ENCODE data around the gene TTPAL. TPM values are rescaled to one million over a fixed set of nuclear protein-coding genes. Genes with fewer than 3 reads are reported as not detected.

Gene TTPAL
- total RNA-seq, 4 donors from 2014 or later, result 9.6 to 18.2 (median 13.0) TPM

DNA sequence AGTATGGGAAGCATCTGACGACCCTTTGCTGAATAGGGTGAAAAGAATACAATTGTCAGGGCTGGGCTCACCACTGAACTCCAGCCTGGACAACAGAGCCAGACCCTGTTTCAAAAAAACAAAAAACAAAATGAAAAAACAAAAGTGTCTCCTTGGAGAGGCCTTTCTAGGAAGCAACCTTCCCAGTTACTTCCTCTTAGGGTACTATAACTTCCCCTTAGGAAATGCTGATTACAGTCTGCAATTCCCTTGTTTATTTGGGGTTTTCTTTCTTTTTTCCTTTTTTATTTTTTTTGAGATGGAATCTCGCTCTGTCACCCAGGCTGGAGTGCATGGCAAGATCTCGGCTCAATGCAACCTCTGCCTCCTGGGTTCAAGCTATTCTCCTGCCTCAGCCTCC lies 20.5 kb upstream of the TTPAL start:
- Histone ChIP-seq H3K27me3 (no peaks in the 10 kb centered on the region), H3K27ac (replicated peaks in 1 of 4) (no peak overlapping the region), H3K9me3 (no peaks in the 10 kb centered on the region), H3K36me3 (no peaks in the 10 kb centered on the region), H3K4me3 (no peak overlapping the region), H3K4me1 (peaks cover 0 to 4% (median 0%) of the 10 kb centered on the region in 4 donors)
- intact Hi-C loops (cut with DNase I), result no loop called here
- WGBS, result 57% methylated on average over 3 of the region's 3 CpGs
- TF ChIP-seq POLR2A (IDR thresholded peaks at IDR 0.05; ENCODE audit: low read depth) (no peak), POLR2AphosphoS5 (IDR thresholded peaks at IDR 0.05) (no peak), EP300 (IDR thresholded peaks at IDR 0.05) (no peak)
- TF ChIP-seq, protein P1, sequence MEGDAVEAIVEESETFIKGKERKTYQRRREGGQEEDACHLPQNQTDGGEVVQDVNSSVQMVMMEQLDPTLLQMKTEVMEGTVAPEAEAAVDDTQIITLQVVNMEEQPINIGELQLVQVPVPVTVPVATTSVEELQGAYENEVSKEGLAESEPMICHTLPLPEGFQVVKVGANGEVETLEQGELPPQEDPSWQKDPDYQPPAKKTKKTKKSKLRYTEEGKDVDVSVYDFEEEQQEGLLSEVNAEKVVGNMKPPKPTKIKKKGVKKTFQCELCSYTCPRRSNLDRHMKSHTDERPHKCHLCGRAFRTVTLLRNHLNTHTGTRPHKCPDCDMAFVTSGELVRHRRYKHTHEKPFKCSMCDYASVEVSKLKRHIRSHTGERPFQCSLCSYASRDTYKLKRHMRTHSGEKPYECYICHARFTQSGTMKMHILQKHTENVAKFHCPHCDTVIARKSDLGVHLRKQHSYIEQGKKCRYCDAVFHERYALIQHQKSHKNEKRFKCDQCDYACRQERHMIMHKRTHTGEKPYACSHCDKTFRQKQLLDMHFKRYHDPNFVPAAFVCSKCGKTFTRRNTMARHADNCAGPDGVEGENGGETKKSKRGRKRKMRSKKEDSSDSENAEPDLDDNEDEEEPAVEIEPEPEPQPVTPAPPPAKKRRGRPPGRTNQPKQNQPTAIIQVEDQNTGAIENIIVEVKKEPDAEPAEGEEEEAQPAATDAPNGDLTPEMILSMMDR (IDR thresholded peaks at IDR 0.05), result no peak
- no peak for DNase-seq (ENCODE audit: extremely low spot score)

DNA sequence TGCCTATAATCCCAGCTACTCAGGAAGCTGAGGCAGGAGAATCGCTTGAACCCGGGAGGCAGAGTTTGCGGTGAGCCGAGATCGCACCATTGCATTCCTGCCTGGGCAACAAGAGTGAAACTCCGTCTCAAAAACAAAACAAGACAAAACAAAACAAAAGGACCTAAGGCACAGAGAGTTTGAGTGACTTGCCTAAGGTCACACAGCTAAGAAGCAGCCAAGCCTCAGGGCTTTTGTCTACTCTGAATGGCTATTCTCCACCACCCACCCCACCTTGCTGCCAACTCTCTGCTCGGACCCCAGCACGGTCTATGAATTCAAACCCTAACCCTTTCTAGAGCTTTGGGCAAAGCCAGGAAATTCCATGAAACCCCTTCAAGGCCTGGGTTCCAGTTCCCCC lies 19.1 kb upstream of the TTPAL start:
- H3K4me3 ChIP-seq, result no peak overlapping the region
- H3K9me3 ChIP-seq, result no peaks in the 10 kb centered on the region
- WGBS, result 86% methylated on average over 8 of the region's 8 CpGs
- no peaks in the 10 kb centered on the region for H3K27me3 ChIP-seq
- intact Hi-C loops (cut with DNase I), result no loop called here
- no peaks in the 10 kb centered on the region for H3K36me3 ChIP-seq
- no peaks in the 10 kb centered on the region for H3K4me1 ChIP-seq
- no peak for TF ChIP-seq POLR2A (IDR thresholded peaks at IDR 0.05; ENCODE audit: low read depth)
- TF ChIP-seq, protein P1 (IDR thresholded peaks at IDR 0.05), result no peak
- no peak for TF ChIP-seq EP300 (IDR thresholded peaks at IDR 0.05)
- TF ChIP-seq POLR2AphosphoS5 (IDR thresholded peaks at IDR 0.05), result no peak
- no peak overlapping the region for H3K27ac ChIP-seq (replicated peaks in 1 of 4)
- no peak for DNase-seq (ENCODE audit: extremely low spot score)

DNA sequence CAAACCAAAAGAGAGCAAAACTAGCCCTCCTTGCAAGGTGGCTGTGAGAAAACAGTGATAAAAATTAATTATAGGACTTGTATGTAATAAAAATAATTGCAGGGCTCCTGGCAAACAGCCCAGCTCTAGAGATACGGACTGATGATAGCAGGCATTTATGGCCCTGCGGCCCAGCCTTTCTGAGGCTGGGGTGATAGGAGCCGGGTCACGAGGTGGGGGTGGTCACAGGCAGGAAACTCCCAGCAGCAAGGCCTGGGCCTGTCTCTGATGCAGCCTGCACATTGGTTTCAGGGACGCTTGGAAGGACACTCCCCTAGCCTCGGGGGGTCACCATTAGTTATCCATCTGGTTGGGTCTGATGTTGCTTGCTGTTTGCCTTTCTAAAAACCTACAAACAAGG lies 18.7 kb upstream of the TTPAL start:
- no peaks in the 10 kb centered on the region for H3K27me3 ChIP-seq
- intact Hi-C loops (cut with DNase I), result no loop called here
- DNase-seq (ENCODE audit: extremely low spot score), result no peak
- H3K27ac ChIP-seq (replicated peaks in 1 of 4), result no peak overlapping the region
- no peak overlapping the region for H3K4me3 ChIP-seq
- no peak for TF ChIP-seq POLR2A (IDR thresholded peaks at IDR 0.05; ENCODE audit: low read depth)
- TF ChIP-seq, protein P1 (IDR thresholded peaks at IDR 0.05), result no peak
- TF ChIP-seq POLR2AphosphoS5 (IDR thresholded peaks at IDR 0.05), result no peak
- TF ChIP-seq EP300 (IDR thresholded peaks at IDR 0.05), result no peak
- H3K36me3 ChIP-seq, result no peaks in the 10 kb centered on the region
- H3K4me1 ChIP-seq, result no peaks in the 10 kb centered on the region
- H3K9me3 ChIP-seq, result no peaks in the 10 kb centered on the region
- 73% methylated on average over 5 of the region's 6 CpGs for WGBS

DNA sequence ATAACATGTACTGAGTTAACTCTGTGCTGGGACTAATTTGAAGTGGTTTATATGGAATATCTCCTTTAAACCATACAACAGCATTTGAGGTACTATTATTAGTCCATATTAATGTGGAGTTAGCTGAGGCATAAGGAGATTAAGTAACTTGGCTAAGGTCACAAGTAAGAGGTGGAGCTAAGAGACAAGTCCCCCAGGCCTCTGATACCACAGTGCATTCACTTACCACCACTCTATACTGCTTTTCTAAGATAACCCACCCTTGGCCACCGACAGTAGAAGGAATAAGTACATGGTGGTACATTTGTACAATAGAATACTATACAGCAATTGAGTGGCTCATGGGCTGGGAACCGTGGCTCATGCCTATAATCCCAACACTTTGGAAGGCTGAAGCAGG lies 16.4 kb upstream of the TTPAL start:
- H3K4me1 ChIP-seq, result no peaks in the 10 kb centered on the region
- intact Hi-C loops (cut with DNase I), result no loop called here
- H3K9me3 ChIP-seq, result no peaks in the 10 kb centered on the region
- DNase-seq (ENCODE audit: extremely low spot score), result no peak
- no peaks in the 10 kb centered on the region for H3K36me3 ChIP-seq
- WGBS, result 86% methylated on average over 2 of the region's 2 CpGs
- no peak overlapping the region for H3K4me3 ChIP-seq
- H3K27ac ChIP-seq (replicated peaks in 1 of 4), result no peak overlapping the region
- no peaks in the 10 kb centered on the region for H3K27me3 ChIP-seq
- no peak for TF ChIP-seq POLR2AphosphoS5 (IDR thresholded peaks at IDR 0.05)
- TF ChIP-seq POLR2A (IDR thresholded peaks at IDR 0.05; ENCODE audit: low read depth), result no peak
- TF ChIP-seq EP300 (IDR thresholded peaks at IDR 0.05), result no peak
- TF ChIP-seq, protein P1 (IDR thresholded peaks at IDR 0.05), result no peak

DNA sequence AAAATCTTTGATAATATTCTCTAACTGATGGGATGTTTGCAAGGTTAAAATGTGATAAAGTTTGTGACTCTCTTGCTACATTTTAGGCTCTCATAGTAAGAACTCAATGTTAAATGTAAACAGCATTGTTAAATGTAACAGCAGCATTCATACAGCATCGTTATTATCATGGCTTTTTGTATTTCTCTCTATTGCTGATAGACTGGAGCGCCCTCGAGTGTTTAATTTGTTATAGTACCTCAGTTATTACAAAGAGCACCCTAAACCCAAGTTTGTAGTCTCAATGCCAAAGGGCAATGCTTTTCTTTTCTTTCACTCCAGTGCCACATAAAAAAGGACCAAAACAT lies 14.9 kb upstream of the TTPAL start:
- intact Hi-C loops (cut with DNase I), result loop anchor here (5.0 kb wide), 1 partner anchor 68 kb away; no protein-coding TSS in a partner anchor
- H3K4me1 ChIP-seq, result no peaks in the 10 kb centered on the region

More for the DNA sequence above, 14.9 kb upstream of the TTPAL start:
- Histone ChIP-seq H3K27me3 (no peaks in the 10 kb centered on the region), H3K27ac (replicated peaks in 1 of 4) (no peak overlapping the region), H3K9me3 (no peaks in the 10 kb centered on the region), H3K4me3 (no peak overlapping the region), H3K36me3 (no peaks in the 10 kb centered on the region)
- TF ChIP-seq, protein P1 (IDR thresholded peaks at IDR 0.05), result peak; percentile 7 to 28 (median 24)
- no peak for TF ChIP-seq POLR2A (IDR thresholded peaks at IDR 0.05; ENCODE audit: low read depth)
- TF ChIP-seq EP300 (IDR thresholded peaks at IDR 0.05), result no peak
- no peak for TF ChIP-seq POLR2AphosphoS5 (IDR thresholded peaks at IDR 0.05)
- no peak for DNase-seq (ENCODE audit: extremely low spot score)
- WGBS, result 33% methylated on average over 3 of the region's 3 CpGs

All from esophagus muscularis mucosa (tissue), 4 donors.